ENCODE results near the gene APEH. TPM values are rescaled to one million over a fixed set of nuclear protein-coding genes. Genes with fewer than 3 reads are reported as not detected.

APEH gene
- total RNA-seq: 76.9 and 81.3 TPM in 2 replicates

DNA sequence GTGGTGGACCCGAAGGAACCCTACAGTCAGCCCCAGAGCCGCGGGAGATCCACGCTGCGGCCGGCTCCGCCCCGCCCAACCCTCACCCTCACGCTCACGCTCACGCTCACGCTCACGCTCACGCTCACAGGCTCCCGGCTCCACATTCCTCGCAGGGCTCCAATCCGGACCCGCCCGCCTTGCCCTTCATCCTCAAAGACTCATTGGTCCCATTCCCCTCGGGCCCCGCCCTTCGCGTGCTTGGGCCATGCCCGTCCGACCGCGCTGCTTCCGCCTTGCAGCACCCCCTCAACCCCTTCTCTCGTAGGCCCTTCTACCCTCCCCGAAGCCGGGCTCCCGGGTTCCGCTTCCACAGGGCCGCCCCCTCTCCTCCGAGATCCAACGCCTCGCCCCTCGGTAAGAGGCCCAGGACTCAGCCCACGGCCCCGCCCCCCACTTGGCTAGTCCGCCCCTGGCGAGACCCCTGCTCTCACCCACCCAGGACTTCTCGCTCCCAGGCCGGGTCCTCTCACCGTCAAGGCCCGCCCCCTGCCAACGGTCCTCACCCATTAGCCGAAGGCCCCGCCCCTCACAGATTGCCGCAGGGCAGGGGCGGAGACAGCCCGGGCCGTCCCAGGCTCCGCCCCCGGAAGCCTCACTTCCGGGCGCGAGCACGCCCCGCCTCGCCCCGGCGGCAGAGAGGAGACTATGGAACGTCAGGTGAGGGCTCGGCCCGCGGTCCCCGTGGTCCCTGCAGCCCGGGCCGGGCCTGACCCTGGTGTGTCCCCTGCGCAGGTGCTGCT is at the start of gene APEH:
APEH (plus strand) TSS at position 637 of the 782 bp plus-strand sequence; CDS start at position 688, 51 bp downstream.

GRCh38 chr3:49689046-49689907 is 15.1 kb downstream of the APEH start, which contains the start of the genes MST1 and RNF123:
Gene MST1 (minus strand): TSS chr3:49689474. CDS start chr3:49688691, 783 bp downstream.
Gene RNF123 (plus strand): TSS chr3:49689557. CDS start chr3:49691166, 1,609 bp downstream.

GRCh38 chr3:49719214-49719884 is 45.2 kb downstream of the APEH start, which contains the start of gene AMIGO3:
Gene AMIGO3 (minus strand): TSS chr3:49719684. CDS start chr3:49719465, 219 bp downstream.

DNA sequence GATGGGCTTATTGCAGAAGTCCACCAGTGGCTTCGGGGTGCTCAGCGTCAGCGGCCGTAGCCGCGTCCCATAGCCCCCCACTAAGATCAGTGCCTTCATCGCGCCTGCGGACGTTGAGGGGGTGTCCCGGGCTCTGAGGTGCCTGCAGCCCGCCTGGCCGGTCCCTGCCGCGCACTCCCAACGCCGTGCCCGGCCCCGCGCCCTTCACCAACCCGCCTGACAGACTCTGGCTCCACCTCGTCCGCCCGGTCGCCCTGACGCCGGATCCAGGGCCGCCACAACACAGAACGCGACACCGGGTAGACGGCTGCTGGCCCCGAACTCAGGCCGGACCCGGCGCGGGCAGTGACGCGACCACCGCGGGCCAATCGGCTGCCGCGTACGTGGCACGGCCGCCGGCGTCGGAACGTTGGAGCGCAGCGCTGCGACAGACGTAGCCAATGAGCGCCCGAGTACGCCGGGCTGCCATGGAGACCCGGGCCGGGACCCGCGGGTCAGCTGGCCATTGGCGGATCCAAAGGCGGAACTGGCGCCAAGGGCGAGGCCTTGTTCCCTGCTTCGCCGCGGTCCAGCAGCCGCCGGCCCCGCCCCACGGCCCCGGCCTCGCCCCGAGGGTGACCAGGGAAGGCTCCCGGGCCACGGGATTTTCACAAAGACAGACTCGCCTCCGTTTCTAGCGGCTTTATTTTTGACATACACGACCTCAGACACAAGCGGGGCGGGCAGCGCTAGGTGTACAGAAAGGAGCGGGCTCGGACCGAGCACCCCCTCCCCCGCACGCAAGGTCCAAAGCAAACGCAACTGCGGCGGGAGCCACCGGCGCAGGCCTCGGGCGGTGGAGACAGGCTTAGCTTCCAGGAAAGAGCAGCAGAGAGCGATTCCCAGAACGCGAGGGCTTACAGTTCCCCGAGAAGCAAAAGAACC is 49.7 kb downstream of the APEH start, which contains the start of gene GMPPB:
GMPPB (minus strand) TSS at position 324 of the 924 bp plus-strand sequence; CDS start at position 99, 225 bp downstream.

Small RNA genes lying within 50 kb of the gene (small RNA-seq; reads per million reads assigned to genes)
- gene AMIGO3: not detected

Other genes starting within 250 kb of the APEH start
- gene NICN1, start 245.0 kb upstream of the APEH start, total RNA-seq: 5.5 and 6.0 TPM in 2 replicates
- 60.4 and 84.3 TPM in 2 replicates for gene DAG1, start 204.1 kb upstream of the APEH start, total RNA-seq
- gene BSN, start 119.9 kb upstream of the APEH start, total RNA-seq: 0.13 and 0.14 TPM in 2 replicates
- 1.1 and 2.3 TPM in 2 replicates for gene MST1, start 15.1 kb downstream of the APEH start, total RNA-seq
- 19.1 and 25.0 TPM in 2 replicates for gene RNF123, start 15.2 kb downstream of the APEH start, total RNA-seq
- 0.14 TPM in 1 of 2 replicates, not detected in the other for gene AMIGO3, start 45.3 kb downstream of the APEH start, total RNA-seq
- 39.8 and 42.0 TPM in 2 replicates for gene GMPPB, start 49.6 kb downstream of the APEH start, total RNA-seq
- gene IP6K1, start 112.2 kb downstream of the APEH start, total RNA-seq: 44.5 and 53.0 TPM in 2 replicates
- gene CDHR4, start 125.5 kb downstream of the APEH start, total RNA-seq: not detected in 2 replicates
- 5.8 and 7.6 TPM in 2 replicates for gene INKA1, start 128.9 kb downstream of the APEH start, total RNA-seq
- 20.9 and 33.5 TPM in 2 replicates for gene UBA7, start 139.6 kb downstream of the APEH start, total RNA-seq
- gene TRAIP, start 182.2 kb downstream of the APEH start, total RNA-seq: 4.8 and 5.5 TPM in 2 replicates
- gene CAMKV, start 195.6 kb downstream of the APEH start, total RNA-seq: not detected in 2 replicates
- gene MST1R, start 229.5 kb downstream of the APEH start, total RNA-seq: 1.2 and 2.2 TPM in 2 replicates

Measured in thoracic aorta endothelial cell (primary cell).